Measurements from ENCODE around the gene SVBP.
"Not testable (repeated sequence)": the region's sequence is repeated elsewhere in the genome, so short reads cannot be mapped to it uniquely, and the experiment has no call there.

The SVBP gene

DNA sequence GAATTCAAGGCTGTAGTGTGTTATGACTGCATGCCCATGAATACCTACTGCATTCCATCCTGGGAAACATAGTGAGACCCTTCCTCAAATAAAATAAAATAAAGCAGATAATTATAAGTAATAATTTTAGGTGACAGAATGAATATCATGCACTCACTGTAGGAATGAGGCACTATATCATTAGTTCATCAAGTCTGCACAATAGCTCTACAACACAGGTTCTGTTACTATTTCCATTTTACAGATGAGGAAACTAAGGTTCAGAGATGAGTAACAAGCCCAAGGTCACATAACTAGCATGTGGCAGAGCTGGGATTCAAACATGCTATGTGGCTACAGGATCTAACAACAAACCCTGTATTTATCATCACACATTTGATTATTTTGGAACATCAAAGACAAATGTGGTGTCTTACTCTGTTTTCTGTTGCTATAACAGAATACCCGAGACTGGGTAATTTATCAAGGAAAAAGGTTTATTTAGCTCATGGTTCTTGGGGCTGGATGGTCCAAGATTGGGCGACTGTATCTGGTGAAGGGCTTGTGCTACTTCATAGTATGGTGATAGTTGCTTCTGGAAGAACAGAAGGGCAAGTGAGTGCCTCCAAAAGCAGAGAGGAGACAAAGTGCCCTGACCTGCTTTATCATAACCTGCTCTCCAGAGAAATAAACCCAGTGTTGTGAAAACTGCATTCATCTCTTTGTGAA is 24.4 kb upstream of the SVBP start:
- no peak for DNase-seq (ENCODE audit: low read depth in 1 of 2, low spot score in 1 of 2)

DNA sequence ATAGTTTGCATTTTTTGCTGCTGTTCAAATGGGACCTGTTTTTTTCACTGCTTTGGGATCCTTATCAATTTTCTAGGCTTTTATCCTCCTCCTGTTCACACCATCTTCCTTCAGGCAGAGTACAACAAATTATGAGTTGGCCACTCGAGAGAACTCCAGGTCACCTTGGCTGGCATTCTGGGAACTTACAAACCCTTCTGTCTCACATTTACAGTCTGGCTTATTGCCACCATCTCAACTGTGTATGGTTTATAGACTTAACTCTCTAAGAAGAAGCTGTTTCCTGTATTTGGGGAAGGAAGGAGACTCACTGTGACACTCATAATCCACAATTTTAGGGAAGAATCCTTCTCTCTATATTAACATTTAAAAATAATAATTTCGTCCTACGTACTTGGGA is 23.8 kb upstream of the SVBP start:
- DNase-seq (ENCODE audit: low read depth in 1 of 2, low spot score in 1 of 2), result no peak

DNA sequence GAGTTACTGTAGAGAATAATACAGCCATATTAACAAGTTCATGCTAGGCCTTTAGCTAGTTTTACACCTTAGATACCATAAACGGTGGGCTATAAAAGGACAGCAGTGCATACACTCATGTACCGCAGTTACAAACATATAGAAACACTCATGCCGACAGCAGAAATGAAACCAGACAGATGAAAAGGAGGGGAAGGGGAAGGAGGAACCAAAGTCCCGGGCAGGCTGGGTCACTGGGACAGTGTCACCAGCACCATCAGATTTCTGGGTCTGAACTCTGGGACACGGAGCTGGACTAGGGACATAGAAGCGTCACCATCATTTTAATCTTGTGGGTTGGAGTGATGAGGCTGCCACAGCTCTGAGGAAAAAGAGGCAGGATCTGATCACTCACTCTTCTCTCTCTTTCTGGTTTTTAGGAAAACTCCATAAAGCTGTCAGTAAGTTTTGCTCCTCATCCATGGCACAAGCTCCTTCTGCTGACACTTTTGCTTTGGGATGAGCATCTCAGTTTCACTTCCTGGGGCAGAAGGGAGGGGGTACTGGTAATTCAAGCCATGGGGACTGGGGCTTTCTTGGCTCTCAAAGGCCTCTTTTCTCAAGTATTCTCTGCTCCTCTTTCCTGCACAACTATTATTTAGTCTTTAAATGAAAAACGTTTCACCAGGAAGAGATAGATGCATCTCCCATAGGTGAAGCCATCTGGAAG is 21.4 kb upstream of the SVBP start:
- DNase-seq (ENCODE audit: low read depth in 1 of 2, low spot score in 1 of 2), result no peak

DNA sequence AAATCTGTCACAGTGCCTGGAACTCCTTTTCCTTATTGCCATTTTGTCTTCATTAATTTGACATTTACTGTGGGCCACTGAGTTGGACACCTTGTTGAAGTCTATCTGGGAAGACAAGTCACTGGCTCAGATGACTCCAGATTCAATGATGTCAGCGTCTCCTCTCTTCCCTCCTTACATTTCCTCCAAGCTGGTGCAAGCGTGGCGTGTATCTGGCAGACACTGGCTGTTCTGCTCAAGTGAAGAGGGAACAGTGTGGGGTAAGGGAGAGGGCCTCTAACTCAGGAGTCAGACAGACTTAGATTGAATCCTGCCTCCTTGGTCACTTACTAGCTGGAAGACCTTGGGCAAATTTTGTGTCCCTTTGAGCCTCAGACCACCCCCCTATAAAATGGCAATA is 20.5 kb upstream of the SVBP start:
- no peak for DNase-seq (ENCODE audit: low read depth in 1 of 2, low spot score in 1 of 2)

DNA sequence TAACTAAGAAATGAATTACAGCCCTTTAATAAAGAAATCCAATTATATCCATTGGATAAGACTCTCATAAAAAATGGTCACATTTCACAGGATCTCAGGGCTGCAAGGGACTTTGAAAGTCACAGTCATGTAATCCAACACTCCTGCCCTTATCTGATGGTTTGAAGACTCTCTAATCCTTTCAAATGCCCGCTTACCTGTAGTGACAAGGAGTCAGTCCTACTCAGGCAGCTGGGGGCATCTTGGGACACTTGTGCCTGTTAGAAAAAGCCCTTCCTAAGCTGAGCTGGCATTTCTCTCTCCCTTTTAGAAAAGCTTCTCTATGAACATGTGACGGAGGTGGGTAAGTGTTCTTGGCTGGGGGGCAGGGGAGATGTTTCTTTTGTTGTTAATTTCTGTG is 18.2 kb upstream of the SVBP start:
- no peak for DNase-seq (ENCODE audit: low read depth in 1 of 2, low spot score in 1 of 2)

DNA sequence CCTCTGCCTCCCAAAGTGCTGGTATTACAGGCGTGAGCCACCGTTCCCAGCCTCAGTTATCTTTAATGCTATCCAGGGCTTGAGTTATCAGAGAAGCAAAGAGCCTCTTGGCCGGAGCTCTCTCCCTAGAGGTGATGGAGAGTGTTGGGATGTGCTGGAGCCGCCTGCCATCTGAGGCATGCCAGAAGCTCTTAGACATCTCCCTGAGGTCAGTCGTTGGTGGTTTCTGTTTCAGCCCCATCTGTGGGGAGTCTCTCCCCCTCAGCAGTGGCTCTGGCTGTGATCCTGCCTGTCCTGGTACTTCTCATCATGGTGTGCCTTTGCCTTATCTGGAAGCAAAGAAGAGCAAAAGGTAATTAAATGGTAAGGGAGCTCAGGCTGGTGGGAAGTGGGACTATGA is 17.6 kb upstream of the SVBP start:
- DNase-seq (ENCODE audit: low read depth in 1 of 2, low spot score in 1 of 2), result no peak

DNA sequence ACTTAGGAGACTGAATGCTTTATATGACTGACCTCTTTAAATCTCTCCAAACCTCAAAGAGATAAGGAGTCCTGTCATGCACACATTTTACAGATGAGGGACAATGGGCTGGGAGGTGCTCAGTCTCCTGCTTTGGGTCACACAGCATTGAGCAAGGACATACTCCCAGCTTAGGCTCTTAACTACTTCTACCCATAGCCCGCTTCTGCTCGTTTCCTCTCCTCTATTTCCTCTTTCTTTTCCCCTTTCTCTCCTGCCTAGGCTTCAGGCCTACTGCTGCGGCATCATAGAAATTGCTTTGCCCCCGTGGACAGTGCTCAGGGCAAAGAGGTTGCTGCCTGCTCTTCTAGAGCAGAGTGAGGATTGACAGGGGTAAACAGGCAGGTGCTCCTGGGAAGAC is 16.8 kb upstream of the SVBP start:
- no peak for DNase-seq (ENCODE audit: low read depth in 1 of 2, low spot score in 1 of 2)

DNA sequence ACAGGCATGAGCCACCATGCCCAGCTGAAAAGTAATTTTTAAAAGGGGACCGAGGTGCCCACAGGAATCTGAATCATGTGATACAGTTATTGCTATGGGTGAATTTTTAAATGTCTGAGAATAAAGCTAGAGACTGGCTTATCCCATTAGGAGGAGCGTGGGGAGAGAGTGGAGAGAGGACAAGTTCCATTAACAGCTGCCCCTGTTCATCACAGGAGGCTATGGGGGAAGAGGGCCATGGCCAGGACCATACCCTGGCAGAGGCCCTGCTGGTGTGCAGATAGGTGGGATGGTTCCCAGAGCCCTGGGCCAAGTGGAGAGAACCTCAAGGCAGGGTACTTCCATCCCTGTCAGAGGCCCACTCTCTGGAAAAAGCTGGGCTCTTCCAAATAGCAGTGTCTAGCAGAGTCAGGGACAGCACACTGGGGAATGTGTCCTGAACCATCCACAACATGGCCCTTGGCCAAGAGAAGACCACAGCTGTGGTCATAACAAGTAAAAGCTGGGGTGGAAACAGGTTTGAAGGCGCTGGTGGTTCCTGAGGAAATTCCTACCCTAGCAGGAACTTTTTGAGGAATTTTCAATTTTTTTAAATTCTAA is 15.5 kb upstream of the SVBP start:
- DNase-seq (ENCODE audit: low read depth in 1 of 2, low spot score in 1 of 2), result no peak

DNA sequence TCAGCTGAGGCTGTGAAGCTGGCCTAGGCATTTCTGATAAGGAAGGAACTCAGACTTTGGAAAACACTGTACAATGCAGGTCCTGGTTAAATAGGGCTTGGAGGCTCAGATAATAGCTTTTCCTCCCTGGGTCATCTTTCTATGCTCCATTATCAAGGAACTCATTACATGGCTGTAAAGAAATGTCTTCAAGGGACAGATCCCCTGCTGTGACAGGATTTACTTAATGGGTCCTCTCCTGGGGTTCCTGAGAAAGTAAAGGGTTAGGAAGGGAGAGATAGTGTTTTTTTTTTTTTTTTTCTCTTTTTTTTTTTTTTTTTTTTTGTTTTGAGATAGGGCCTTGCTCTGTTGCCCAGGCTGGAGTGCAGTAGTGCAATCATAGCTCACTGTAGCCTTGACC is 14.1 kb upstream of the SVBP start:
- DNase-seq (ENCODE audit: low read depth in 1 of 2, low spot score in 1 of 2), result no peak

DNA sequence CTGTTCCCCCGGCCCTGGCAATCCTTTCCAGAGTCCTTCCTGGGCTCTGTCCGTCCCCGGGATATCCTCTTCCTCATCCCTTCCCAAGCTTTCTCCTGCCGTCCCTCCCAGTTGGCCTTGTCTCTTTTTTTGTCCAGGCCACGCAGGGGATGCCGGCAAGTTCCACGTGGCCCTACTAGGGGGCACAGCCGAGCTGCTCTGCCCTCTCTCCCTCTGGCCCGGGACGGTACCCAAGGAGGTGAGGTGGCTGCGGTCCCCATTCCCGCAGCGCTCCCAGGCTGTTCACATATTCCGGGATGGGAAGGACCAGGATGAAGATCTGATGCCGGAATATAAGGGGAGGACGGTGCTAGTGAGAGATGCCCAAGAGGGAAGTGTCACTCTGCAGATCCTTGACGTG is 13.4 kb upstream of the SVBP start:
- DNase-seq (ENCODE audit: low read depth in 1 of 2, low spot score in 1 of 2), result no peak

DNA sequence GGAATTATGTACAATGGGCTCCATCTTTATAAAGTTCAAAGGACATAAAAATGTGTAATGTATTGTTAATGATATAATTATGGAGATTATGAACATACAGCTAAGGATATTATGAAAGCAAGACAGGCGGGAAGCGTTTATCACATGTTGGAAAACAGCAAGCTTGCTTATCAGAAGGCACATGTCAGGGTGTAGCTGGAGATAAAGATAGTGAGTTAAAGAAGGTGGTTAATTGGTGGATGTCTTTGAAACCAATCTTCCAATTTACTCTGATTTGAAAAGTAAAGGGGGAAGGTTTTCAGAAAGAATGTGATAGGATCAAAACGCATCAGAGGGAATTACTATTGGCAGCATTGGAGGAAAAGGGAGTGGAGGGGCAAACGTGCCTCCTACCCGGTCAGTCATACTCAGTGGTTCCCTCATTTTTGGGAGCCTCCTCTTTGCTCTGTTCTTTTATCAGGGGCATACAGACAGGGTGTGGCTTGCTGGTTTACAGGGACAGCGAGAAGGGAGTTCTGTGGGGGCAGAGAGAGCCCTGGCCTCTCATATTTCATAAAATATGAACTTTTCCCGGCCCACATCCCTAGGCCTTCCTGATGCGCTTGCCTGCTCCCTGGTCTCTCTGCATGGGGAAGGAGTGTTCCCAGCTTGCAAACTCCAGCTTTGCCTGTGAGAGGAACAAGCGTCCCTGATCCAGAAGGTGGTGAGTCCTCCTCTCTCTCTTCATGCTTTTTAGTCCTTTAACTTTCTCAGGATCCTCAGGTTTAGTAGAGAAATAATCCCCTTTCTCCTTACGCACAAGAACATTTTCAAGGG is 8.0 kb upstream of the SVBP start:
- no peak for DNase-seq (ENCODE audit: low read depth in 1 of 2, low spot score in 1 of 2)

DNA sequence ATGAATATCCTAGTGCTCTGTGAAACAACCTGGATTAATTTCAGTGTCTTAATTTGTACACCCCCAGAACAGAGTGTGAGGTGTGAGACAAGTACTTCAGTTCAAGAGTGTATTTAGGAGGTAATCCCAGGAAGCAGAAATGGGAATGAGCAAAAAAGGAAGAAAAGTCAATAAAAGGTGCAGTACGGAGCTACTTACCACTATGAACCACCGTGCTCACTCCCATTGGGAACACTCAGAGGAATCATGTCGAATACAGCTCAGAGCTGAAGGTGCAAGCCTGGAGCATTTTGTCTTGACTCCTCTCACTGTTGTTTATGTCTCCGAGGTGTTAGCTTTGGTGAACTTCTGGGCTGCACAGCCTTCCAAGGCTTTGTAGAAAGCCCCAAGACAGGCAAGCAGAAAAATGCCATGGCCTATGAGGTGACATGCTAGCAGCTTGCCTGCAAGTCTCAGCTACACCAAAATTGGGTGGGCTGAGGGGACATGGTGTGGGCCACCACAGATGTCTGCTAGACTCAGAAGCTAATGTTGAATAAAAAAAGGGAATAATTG is 7.4 kb upstream of the SVBP start:
- no peak for DNase-seq (ENCODE audit: low read depth in 1 of 2, low spot score in 1 of 2)

DNA sequence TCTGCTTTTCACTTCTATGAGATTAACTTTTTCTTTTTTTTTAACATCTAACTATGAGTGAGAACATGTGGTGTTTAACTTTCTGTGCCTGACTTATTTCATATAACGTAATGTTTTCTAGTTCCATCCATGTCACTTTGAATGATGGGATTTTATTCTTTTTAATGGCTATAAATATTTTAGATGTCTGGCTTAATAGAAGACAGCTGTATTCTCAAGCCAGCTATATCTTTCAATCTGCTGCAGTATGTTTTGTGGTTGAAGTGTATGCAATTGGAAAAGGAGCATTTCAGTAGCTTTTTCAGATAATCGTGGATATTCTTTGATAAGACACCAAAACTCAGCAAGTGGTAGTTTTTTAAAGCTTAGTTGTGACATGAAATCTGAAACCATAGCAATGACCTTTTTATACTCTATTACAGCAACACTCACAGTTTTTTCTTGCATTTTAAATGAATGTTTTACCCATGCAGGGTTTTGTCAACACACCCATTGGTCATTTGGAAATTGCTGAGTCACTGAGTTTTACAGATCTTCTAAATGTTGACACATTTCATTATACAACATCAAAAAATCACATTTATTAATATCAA is 5.7 kb upstream of the SVBP start:
- DNase-seq (ENCODE audit: low read depth in 1 of 2, low spot score in 1 of 2), result no peak

DNA sequence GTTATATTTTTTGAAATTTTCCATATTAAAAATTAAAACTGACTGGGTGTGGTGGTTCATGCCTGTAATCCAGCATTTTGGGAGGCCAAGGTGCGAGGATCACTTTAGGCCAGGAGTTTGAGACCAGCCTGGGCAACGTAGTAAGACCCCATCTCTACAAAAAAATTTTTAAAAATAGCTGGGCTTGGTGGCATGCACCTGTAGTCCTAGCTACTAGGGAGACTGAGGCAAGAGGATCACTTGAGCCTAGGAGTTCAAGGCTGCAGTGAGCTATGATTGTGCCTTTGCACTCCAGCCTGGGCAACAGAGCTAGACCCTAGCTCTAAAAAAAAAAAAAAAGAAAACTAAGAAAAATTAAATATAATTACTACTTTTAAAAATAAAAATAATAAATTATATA is 4.5 kb upstream of the SVBP start:
- DNase-seq (ENCODE audit: low read depth in 1 of 2, low spot score in 1 of 2), result no peak

DNA sequence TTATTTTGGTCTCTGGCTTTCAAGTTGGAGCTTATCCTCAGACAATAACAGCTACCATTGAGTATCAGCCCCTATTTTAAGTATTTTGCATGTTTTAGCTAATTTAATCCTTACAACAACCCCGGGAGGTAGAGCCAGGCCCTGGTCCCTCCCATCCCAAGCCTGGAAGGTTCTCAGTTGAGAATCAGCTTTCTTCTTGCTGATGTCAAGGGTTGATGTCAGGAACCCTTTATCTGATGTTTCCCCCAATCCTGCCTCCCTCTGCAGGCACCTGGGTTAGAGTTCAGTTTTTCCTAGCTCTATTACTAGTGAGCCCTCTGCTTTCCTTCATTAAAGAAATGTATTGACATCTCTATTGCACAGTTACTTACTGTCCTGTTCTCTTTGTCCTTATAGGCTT is 3.6 kb upstream of the SVBP start:
- DNase-seq (ENCODE audit: low read depth in 1 of 2, low spot score in 1 of 2), result no peak

DNA sequence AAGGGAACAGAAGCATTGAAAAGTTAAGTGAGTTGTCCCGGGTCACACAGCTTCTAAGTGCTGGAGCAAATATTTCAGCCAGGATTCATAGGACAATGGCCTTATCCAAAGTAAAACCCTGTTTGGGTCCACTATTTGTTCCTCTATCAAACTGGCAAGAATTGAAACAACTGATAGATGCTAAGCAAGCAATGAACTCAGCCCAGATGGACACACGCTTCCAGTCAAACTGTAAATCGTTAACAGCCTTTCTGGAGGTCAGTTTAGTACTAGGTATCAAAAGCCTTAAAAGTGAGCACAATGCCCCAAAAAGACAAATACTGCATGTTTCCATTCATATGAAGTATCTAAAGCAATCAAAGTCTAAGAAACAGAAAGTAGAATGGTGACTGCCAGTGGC is 779 bp upstream of the SVBP start:
- DNase-seq (ENCODE audit: low read depth in 1 of 2, low spot score in 1 of 2), result no peak

DNA sequence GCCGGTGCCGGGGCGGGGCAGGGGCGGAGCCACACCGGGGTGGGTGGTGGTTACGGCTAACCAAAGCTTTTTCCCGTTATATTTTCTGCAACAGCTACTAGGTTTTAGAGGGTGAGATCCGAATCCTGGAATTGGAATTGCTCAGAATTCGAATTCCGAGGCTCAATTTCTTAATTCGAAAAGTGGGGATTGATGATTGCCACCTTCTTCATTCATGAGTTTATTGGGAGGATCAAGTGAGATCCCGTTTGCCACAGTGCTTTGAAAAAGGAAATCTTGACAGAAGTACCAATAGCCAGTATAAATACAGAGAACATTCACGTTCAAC is 207 bp upstream of the SVBP start:
- DNase-seq (ENCODE audit: low read depth in 1 of 2, low spot score in 1 of 2), result no peak

DNA sequence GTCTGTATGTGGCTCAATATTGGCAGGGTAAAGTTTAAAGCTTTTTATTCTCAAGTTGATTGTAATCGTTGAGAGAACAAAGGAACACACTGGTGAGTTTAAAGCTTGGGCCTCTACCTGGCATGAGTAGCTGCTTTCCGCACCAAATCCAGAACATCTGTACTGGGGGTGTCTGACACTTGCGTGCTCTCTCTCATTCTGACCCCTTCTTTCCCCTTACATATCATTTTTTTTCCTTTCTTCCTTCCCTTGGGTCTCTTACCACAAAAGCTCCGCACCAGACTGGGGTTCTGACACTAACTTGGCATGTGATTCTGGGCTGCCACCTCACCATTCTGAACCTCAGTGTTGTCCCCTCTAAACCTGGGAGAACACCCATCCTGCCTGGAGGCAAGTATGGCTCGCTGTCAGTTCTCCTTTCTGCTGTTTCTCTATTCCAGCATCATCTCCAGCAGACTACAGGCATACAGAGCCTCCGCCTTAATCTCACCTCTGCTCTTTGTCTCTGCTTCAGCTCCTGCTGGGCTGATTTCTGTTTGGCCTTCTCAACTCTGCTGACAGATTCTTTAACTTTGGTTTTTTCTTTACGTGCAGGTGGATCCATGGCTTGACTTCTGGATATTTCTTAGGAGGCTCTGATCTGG is 1.1 kb downstream of the SVBP start:
- no peak for DNase-seq (ENCODE audit: low read depth in 1 of 2, low spot score in 1 of 2)

DNA sequence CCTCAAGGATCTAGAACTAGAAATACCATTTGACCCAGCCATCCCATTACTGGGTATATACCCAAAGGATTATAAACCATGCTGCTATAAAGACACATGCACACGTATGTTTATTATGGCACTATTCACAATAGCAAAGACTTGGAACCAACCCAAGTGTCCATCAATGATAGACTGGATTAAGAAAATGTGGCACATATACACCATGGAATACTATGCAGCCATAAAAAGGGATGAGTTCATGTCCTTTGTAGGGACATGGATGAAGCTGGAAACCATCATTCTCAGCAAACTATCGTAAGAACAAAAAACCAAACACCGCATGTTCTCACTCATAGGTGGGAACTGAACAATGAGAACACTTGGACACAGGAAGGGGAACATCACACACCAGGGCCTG is 2.4 kb downstream of the SVBP start:
- DNase-seq (ENCODE audit: low read depth in 1 of 2, low spot score in 1 of 2), result not testable (repeated sequence)

DNA sequence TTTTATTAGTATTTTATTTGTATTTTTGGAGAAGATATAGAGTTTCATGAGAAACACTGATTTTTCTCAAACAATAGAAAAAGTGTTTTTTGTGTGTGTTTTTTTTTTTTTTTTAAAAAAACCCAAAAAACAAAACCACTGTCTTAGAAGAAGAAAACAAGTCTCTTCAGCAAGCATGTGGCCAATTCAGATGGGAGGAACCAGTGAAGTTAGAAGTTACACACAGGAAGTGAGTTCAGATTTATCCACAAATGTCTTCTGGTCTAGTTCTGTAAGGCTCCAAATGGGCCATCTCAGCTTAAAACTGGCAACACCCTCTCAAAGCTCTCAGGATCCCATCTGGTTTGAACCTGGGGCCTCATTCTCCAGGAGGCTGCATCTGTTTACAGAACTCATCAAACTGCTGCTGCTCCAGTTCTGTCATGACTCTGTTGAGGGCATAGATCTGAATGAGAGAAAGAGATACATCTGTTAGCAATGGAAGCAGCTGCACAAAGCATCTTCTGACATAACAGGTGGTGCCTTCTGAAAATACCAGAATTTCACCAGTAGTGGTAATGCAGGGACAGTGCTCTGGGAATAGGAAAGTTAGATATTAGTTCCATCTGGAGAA is 10.0 kb downstream of the SVBP start:
- no peak for DNase-seq (ENCODE audit: low read depth in 1 of 2, low spot score in 1 of 2)
